K562 (cell line): Measurements from ENCODE around the gene ISG20L2. TPM values are rescaled to one million over a fixed set of nuclear protein-coding genes. Genes with fewer than 3 reads are reported as not detected.

Source experiments
- ATAC-seq: fragments of 200-7000 bp; cut with Tn5 transposase; 3 replicates; pipeline ENCODE4 v1.9.1; 2020; ENCODE audit warnings: moderate library complexity
- BruUV-seq: library from RNA; stranded (reverse); fragments of 400-500 nt; replicated peaks from 2 replicates; lab custom pipeline; 2021; lab: Mats Ljungman, UMichigan
- CTCF ChIA-PET: fragments of 300-600 bp; formaldehyde crosslinking; extraction: SDS; loops from one replicate; lab custom pipeline; 2021; ENCODE audit warnings: low intra/inter-chr PET ratio; lab: Yijun Ruan, JAX
- POLR2A ChIA-PET: fragments of 300-600, 350-650 bp; sonication (Branson Sonifier 250); formaldehyde crosslinking; extraction: SDS; loops from one replicate; lab custom pipeline; 2021; ENCODE audit warnings: antibody characterized with exemption, inconsistent platforms; lab: Yijun Ruan, JAX
- DNase-seq, 4 experiments: peaks; one replicate each; pipeline versions ENCODE4 v3.0.0 to v3.0.0-alpha.2; 2011 to 2018; ENCODE audit warnings: low spot score in 3 of 4, mixed read lengths in 3 of 4; ENCODE audit errors: extremely low read depth in 1 of 4
- FAIRE-seq: peaks from 2 replicates; lab custom pipeline; 2011; peaks lifted over from hg19 to GRCh38; lab: Jason Lieb, UNC
- H2AFZ ChIP-seq: 2 replicates; pipeline ENCODE4 v1.6.0; 2011; ENCODE audit warnings: low read depth, low read length, control low read depth, inconsistent platforms
- H3K27ac ChIP-seq: fragments of 200-600 bp; 3 replicates; pipeline ENCODE4 v1.8.0; 2011; ENCODE audit warnings: low read depth, mild to moderate bottlenecking, control low read depth, inconsistent platforms, low read length, moderate library complexity, mixed read lengths; ENCODE audit errors: extremely low read depth
- H3K27me3 ChIP-seq, 2 experiments: fragments of 300-600 bp in 1 of 2; 2 replicates in 1 of 2; 3 replicates in 1 of 2; pipeline versions ENCODE4 v1.6.0 to v1.8.0; 2011; ENCODE audit warnings: inconsistent platforms in 2 of 2, low read length in 2 of 2, mild to moderate bottlenecking in 1 of 2, mixed read lengths in 1 of 2, moderate library complexity in 1 of 2; ENCODE audit not compliant: control insufficient read depth in 2 of 2, insufficient read depth in 2 of 2
- H3K36me3 ChIP-seq: fragments of 300-600 bp; 3 replicates; pipeline ENCODE4 v1.8.0; 2011; ENCODE audit warnings: mild to moderate bottlenecking, low read length, inconsistent platforms; ENCODE audit not compliant: control insufficient read depth, insufficient read depth
- H3K4me1 ChIP-seq, 2 experiments: fragments of 200-600 bp in 1 of 2; replicated peaks in 1 of 2; 2 replicates in 1 of 2; 3 replicates in 1 of 2; pipeline versions ENCODE4 v1.5.1 to v1.8.0; 2011; ENCODE audit warnings: inconsistent platforms in 2 of 2, low read length in 2 of 2, mild to moderate bottlenecking in 1 of 2, mixed read lengths in 1 of 2, moderate library complexity in 1 of 2; ENCODE audit not compliant: control insufficient read depth in 2 of 2, insufficient read depth in 2 of 2
- H3K4me2 ChIP-seq: 2 replicates; pipeline ENCODE4 v1.6.1; 2011; ENCODE audit warnings: low read length, control low read depth, inconsistent platforms, mixed read lengths; ENCODE audit not compliant: insufficient read depth
- H3K4me3 ChIP-seq: fragments of 200-600 bp; sonication (generic), shearing (Covaris generic); 2 replicates; pipeline ENCODE4 v1.5.1; 2016; ENCODE audit warnings: control low read depth, inconsistent platforms
- H3K79me2 ChIP-seq: fragments of 200-600 bp; 3 replicates; pipeline ENCODE4 v1.8.0; 2011; ENCODE audit warnings: low read length, inconsistent platforms; ENCODE audit not compliant: control insufficient read depth, insufficient read depth
- H3K9ac ChIP-seq, 2 experiments: 2 replicates each; pipeline versions ENCODE4 v1.6.0 to v1.6.1; 2011; ENCODE audit warnings: low read depth in 2 of 2, low read length in 2 of 2, control low read depth in 1 of 2, inconsistent platforms in 1 of 2, mild to moderate bottlenecking in 1 of 2, mixed read lengths in 1 of 2; ENCODE audit not compliant: insufficient read depth in 1 of 2
- H3K9me1 ChIP-seq: one replicate; pipeline ENCODE4 v1.6.0; 2011; ENCODE audit warnings: inconsistent platforms, mild to moderate bottlenecking, low read length, moderate library complexity; ENCODE audit not compliant: control insufficient read depth, insufficient read depth
- H3K9me3 ChIP-seq: replicated peaks from 2 replicates; pipeline ENCODE4 v1.5.1; 2011; ENCODE audit warnings: low read depth, low read length, inconsistent platforms; ENCODE audit not compliant: control insufficient read depth, insufficient read depth
- H4K20me1 ChIP-seq: replicated peaks from 2 replicates; pipeline ENCODE4 v1.6.1; 2011; ENCODE audit warnings: low read length, inconsistent platforms, mixed read lengths; ENCODE audit not compliant: control insufficient read depth, insufficient read depth
- CBX3 ChIP-seq, 2 experiments: IDR thresholded peaks; 1 replicate in 1 of 2; 2 replicates in 1 of 2; pipeline ENCODE4 v1.6.1; 2012; ENCODE audit warnings: inconsistent platforms in 2 of 2, low read length in 2 of 2, borderline replicate concordance in 1 of 2, control low read depth in 1 of 2
- CXXC5 ChIP-seq: fragments of 250-450 bp; sonication (Bioruptor Pico); IDR thresholded peaks from 2 replicates; pipeline ENCODE4 v1.8.0; 2022; ENCODE audit warnings: inconsistent platforms, mild to moderate bottlenecking, moderate library complexity
- FOXJ2 ChIP-seq: fragments of 200-800 bp; sonication (Bioruptor generic); IDR thresholded peaks from 2 replicates; pipeline ENCODE4 v1.6.1; 2016; ENCODE audit warnings: missing genetic modification characterization, missing compliant biosample characterization
- FOXK2 ChIP-seq, 2 experiments: fragments of 450-650 bp; IDR thresholded peaks in 1 of 2; conservative IDR thresholded peaks in 1 of 2; 2 replicates each; pipeline ENCODE4 v1.6.1; 2016; ENCODE audit warnings: low read depth in 2 of 2, mild to moderate bottlenecking in 1 of 2
- POU5F1 ChIP-seq: fragments of 150-350 bp; IDR thresholded peaks from 2 replicates; pipeline ENCODE4 v1.6.1; 2014; ENCODE audit warnings: borderline replicate concordance, low read length, low read depth, mild to moderate bottlenecking; ENCODE audit not compliant: partially characterized antibody
- PTBP1 ChIP-seq: fragments of 200-400 bp; formaldehyde crosslinking; IDR thresholded peaks from 2 replicates; pipeline ENCODE4 v1.6.1; 2017; ENCODE audit warnings: low read depth, low read length
- SMAD3 ChIP-seq: fragments of 450-650 bp; formaldehyde crosslinking; conservative IDR thresholded peaks from 2 replicates; pipeline ENCODE4 v1.4.0; 2020; ENCODE audit warnings: mild to moderate bottlenecking
- TAF9B ChIP-seq: fragments of 450-650 bp; IDR thresholded peaks from 2 replicates; pipeline ENCODE4 v1.6.1; 2018; ENCODE audit warnings: mild to moderate bottlenecking; ENCODE audit not compliant: partially characterized antibody
- ZNF23 ChIP-seq: fragments of 250-450 bp; sonication (Bioruptor Pico); IDR thresholded peaks from 2 replicates; pipeline ENCODE4 v1.4.0; 2020; ENCODE audit warnings: mild to moderate bottlenecking
- WGBS: fragments of 100-300 bp; shearing (Covaris generic); methylation state at CpG from one replicate; pipeline ENCODE4 v1.1.6; 2016; ENCODE audit warnings: low coverage, mixed read lengths; ENCODE audit not compliant: insufficient coverage; ENCODE audit errors: missing lambda C conversion rate; 5-methylcytosine and 5-hydroxymethylcytosine counted together
- in situ Hi-C: fragments of 300-500 bp; cut with MboI; formaldehyde crosslinking; loops from 4 replicates; pipeline ENCODE4 v1.15.0; 2018; ENCODE audit warnings: inconsistent platforms, mixed read lengths
- intact Hi-C: fragments of 100-400 bp; cut with micrococcal nuclease; formaldehyde crosslinking; loops from 2 replicates; pipeline ENCODE4 v1.14.2; 2022
- polyA plus RNA-seq, 8 experiments: library from polyadenylated mRNA; depleted of rRNA in 4 of 8; stranded (reverse) in 5 of 8; unstranded in 3 of 8; fragments of >200 nt; fragmentation: Nextera tagmentation in 2 of 8; fragmentation: Illumina TruSeq in 1 of 8; extraction: Ambion mirVana in 2 of 8; extraction: Trizol in 1 of 8; gene quantifications; 2 replicates each; pipeline versions ENCODE4 v1.2.1 to v1.2.3, GENCODE V29; 2011 to 2014; ENCODE audit warnings: inconsistent platforms in 1 of 8, missing spikeins in 1 of 8
- total RNA-seq, 7 experiments: library from RNA; depleted of rRNA in 6 of 7; stranded (reverse); fragments of >200 nt in 6 of 7; fragmentation: Illumina TruSeq in 2 of 7; extraction: Trizol in 2 of 7; gene quantifications; 2 replicates each; pipeline versions ENCODE4 v1.2.1 to v1.2.3, GENCODE V29; 2011 to 2021; ENCODE audit warnings: low replicate concordance in 1 of 7
- TF ChIP-seq, protein P1 (sequence below): fragments of 450-650 bp; formaldehyde crosslinking; IDR thresholded peaks from 2 replicates; pipeline ENCODE4 v1.4.0; 2020; ENCODE audit warnings: mild to moderate bottlenecking
- TF ChIP-seq, protein P2 (sequence below): IDR thresholded peaks from 3 replicates; pipeline ENCODE4 v1.6.1; 2011; ENCODE audit warnings: borderline replicate concordance, mild to moderate bottlenecking; ENCODE audit not compliant: insufficient read length, insufficient read depth

The ISG20L2 gene
- total and polyA plus RNA-seq, 9 of the 15 experiments (the other 6 are each of a cell fraction or from before 2014, with no cell fraction given), result 21.3 to 130 (median 50.3) TPM

DNA sequence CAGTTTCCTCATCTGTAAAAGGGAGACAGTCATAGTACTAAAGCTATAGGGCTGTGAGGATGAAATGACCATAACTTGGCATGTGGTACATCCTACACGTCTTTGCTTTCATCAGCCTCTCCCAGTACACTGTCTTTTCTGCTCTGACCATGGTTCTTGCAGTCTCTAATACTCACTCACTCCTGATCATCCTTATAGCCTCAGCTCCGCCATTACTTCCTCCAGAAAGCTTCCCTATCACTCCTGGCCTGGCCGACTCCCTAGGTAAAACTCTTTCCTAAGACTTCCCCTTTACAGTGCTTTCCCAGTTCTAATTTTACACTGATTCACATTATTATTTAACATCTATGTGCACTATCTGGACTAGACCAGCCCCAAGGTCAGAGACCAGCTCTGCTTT, 17.3 kb upstream of the ISG20L2 start (continued):
- no peak for TF ChIP-seq CXXC5 (CRISPR knock-in tag)
- TF ChIP-seq PTBP1, result no peak

DNA sequence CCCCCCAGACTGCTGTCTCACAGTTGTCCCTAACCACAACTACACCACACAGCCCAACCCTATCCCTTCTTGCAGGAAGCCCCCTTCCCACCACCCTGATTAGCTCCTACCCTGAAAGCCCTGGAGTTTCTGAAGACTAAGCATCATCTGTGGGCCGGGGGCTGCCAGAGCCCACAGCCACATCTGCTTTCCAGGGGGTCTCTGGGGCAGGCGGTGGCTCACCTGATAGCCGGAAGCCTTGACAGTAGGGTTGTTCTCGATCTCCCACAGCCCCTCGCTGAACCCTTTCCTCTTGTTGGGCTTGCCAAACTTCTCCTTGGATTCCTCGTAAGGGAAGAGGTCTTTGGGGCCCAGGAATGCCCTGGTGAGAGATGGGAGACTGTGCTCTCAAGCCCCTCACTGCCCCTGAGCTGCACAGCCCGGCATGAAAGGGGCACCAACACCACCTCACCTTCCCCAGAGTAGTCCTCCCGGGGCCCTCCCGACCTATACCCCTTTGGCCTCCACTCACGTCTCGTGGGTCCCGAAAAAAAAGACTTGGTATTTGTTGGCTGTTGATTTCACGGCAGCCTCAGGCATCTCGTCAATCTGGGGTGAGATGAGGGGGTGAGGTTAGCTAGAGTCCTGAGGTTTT, 16.3 kb upstream of the ISG20L2 start:
- peaks cover 46 to 50% of the 10 kb centered on the region in 2 experiments for H3K4me1 ChIP-seq
- H4K20me1 ChIP-seq, result peaks cover 26% of the 10 kb centered on the region
- BruUV-seq, result no TSS peak
- CTCF ChIA-PET, result no interaction called here
- peak overlapping the region; percentile 97; the same call in 2 of the 3 replicates for H3K27ac ChIP-seq
- H3K4me3 ChIP-seq, result no peak overlapping the region
- no peak for DNase-seq
- FAIRE-seq, result no peak
- no peak overlapping the region for H3K4me2 ChIP-seq
- H3K9ac ChIP-seq, result peak overlapping the region in 1 of 2 experiments; percentile 59; a peak in 2 of 4 replicates
- TF ChIP-seq POU5F1 (no peak), FOXK2 (conservative IDR thresholded peaks at IDR 0.05 in 1 of 2, IDR thresholded peaks at IDR 0.05 in 1 of 2; ENCODE audit: low read depth in 2 of 2) (no peak), SMAD3 (CRISPR knock-in tag) (no peak), FOXJ2 (tag) (no peak), ZNF23 (no peak), CBX3 (IDR thresholded peaks at IDR 0.05; ENCODE audit: borderline replicate concordance in 1 of 2, low read length in 2 of 2) (no peak), TAF9B (no peak)
- TF ChIP-seq, protein P1, sequence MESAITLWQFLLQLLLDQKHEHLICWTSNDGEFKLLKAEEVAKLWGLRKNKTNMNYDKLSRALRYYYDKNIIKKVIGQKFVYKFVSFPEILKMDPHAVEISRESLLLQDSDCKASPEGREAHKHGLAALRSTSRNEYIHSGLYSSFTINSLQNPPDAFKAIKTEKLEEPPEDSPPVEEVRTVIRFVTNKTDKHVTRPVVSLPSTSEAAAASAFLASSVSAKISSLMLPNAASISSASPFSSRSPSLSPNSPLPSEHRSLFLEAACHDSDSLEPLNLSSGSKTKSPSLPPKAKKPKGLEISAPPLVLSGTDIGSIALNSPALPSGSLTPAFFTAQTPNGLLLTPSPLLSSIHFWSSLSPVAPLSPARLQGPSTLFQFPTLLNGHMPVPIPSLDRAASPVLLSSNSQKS (CRISPR knock-in tag), result no peak
- TF ChIP-seq, protein P2, sequence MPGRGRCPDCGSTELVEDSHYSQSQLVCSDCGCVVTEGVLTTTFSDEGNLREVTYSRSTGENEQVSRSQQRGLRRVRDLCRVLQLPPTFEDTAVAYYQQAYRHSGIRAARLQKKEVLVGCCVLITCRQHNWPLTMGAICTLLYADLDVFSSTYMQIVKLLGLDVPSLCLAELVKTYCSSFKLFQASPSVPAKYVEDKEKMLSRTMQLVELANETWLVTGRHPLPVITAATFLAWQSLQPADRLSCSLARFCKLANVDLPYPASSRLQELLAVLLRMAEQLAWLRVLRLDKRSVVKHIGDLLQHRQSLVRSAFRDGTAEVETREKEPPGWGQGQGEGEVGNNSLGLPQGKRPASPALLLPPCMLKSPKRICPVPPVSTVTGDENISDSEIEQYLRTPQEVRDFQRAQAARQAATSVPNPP, result no peak
- TF ChIP-seq, all 486 proteins: peak for 0
- Histone ChIP-seq H3K79me2 (peaks cover 70% of the 10 kb centered on the region), H3K9me3 (no peaks in the 10 kb centered on the region), H3K36me3 (peaks cover 77% of the 10 kb centered on the region), H3K27me3 (no peaks in the 10 kb centered on the region), H3K9me1 (no peaks in the 10 kb centered on the region), H2AFZ (no peak overlapping the region)
- in situ Hi-C loops (loop anchor here (25.0 kb wide), 1 partner anchor 1433 kb away; the partner anchor contains the start of genes FDPS, PKLR and RUSC1), intact Hi-C loops (no loop called here)
- no peak for ATAC-seq
- POLR2A ChIA-PET, result interaction anchor here (0.8 to 1.3 kb wide), 2 partner anchors 17 to 23 kb away, joined by 3 to 5 read pairs; partner anchors contain the start of genes ISG20L2, METTL25B and PRCC
- WGBS, result 93% methylated on average over 13 of the region's 14 CpGs
